ENCODE results near the gene SCIMP. TPM values are rescaled to one million over a fixed set of nuclear protein-coding genes. Genes with fewer than 3 reads are reported as not detected.

The SCIMP gene
- not detected in 2 replicates for polyA plus RNA-seq (2011; rRNA removed)
- not detected in 2 replicates for polyA minus RNA-seq (2011; rRNA and poly(A)+ RNA removed)

DNA sequence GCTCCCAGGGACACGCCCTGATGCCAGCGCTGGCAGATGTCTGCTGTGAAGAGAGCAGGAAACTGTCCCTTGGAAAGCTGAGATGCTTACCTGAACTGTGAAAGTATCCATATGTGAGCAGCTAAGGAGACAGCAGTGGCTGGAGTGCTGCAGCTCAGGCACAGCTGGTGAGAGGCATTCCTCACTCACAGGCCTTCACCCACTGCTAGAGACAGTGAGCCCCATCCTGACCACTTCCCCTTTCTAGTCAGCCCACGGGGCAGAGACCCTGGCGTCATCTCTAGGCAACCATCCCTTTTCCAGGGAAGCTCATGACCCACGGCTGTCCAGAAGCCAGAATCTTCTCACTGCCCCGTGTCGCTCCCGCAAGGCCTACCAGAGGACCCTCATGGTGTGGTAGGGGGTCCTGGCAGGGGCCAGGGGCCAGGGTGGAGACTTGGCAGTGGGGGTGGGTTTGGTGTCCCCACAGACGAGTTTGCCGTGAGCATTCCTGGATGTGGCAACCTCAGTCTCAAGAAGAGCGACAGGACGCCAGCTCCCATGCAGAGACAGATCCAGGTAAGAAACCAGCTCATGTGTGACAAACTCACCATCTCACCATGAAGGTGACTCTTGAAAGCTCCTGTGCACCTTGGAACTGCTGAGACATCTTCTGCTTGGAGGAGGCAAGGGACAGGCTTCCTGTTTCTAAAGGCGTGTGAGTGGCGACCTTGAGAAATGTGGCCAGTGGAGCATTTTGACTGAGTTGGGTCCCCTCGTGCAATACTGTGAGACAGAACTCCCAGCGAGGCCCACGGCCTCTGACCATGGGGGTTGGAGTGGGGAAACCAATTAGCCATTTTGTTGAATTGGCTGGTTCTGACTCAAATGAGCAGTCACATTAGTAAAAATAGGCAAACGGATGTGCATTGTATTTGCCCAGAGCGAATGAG, at the start of gene SCIMP:
Gene SCIMP, minus strand, starts transcription at position 216 of the 932 bp plus-strand sequence. Its CDS starts 105 bp downstream, at position 111.
- ChIA-PET CTCF (interaction anchor here (1.0 to 1.6 kb wide), 2 partner anchors 15 to 38 kb away, joined by 3 to 6 read pairs; no protein-coding TSS in a partner anchor), POLR2A (no interaction called here)
- Histone ChIP-seq H3K36me3 (ENCODE audit: control insufficient read depth, insufficient read depth, low read length) (peaks cover 2% of the 10 kb centered on the region; the same call in 1 of the 2 replicates), H3K4me3 (ENCODE audit: low read depth, low read length) (no peak within 1 kb of the TSS), H3K27me3 (ENCODE audit: control insufficient read depth, insufficient read depth, low read length) (no peaks in the 10 kb centered on the region)
- TF ChIP-seq, protein P1, sequence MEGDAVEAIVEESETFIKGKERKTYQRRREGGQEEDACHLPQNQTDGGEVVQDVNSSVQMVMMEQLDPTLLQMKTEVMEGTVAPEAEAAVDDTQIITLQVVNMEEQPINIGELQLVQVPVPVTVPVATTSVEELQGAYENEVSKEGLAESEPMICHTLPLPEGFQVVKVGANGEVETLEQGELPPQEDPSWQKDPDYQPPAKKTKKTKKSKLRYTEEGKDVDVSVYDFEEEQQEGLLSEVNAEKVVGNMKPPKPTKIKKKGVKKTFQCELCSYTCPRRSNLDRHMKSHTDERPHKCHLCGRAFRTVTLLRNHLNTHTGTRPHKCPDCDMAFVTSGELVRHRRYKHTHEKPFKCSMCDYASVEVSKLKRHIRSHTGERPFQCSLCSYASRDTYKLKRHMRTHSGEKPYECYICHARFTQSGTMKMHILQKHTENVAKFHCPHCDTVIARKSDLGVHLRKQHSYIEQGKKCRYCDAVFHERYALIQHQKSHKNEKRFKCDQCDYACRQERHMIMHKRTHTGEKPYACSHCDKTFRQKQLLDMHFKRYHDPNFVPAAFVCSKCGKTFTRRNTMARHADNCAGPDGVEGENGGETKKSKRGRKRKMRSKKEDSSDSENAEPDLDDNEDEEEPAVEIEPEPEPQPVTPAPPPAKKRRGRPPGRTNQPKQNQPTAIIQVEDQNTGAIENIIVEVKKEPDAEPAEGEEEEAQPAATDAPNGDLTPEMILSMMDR (IDR thresholded peaks at IDR 0.05; ENCODE audit: insufficient read depth, low read depth, low read length) = no peak
- no peak for DNase-seq (ENCODE audit: low read depth)

DNA sequence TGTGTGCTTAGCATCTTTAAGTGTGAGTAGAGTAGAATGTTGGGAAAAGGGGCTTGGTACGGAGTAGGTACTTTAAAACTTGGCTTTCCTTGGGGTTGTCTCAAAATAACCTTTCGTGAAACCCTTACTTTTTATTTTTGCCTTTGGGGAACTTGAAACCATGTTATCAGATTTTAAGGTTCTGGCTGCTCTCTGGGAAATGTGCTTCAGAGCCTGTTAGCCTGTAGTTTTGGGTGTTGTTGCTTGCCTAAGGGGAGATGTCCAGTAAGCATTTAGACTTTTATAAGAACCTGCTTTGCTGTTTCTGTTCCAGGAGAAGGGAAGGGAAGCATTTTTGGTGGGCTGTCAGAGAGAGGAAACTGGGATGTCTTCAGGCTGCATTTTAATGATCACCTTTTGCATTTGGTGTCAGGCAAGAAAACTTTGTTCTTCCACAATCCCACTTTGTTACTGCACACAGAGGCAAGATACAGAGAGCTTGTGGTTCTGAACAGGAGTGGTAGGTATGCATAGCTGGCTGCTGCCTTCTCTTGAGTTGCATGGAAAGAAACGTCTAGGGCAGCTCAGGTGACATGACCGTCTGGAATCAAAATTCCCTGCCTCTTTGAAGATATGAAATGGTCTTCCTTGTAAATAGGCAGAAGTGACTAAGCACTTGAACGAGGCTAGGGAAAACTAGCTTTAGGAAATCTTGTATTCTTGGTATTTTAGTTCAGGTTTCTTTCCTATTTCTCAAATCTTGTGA, 49.1 kb upstream of the SCIMP start:
- TF ChIP-seq, protein P1 (IDR thresholded peaks at IDR 0.05; ENCODE audit: insufficient read depth, low read depth, low read length) = no peak
- ChIA-PET CTCF (interaction anchor here (0.8 to 1.3 kb wide), 2 partner anchors 10 to 155 kb away, joined by 3 to 4 read pairs; partner anchors contain the start of gene C1QBP), POLR2A (no interaction called here)
- Histone ChIP-seq H3K27me3 (ENCODE audit: control insufficient read depth, insufficient read depth, low read length) (no peaks in the 10 kb centered on the region), H3K36me3 (ENCODE audit: control insufficient read depth, insufficient read depth, low read length) (no peaks in the 10 kb centered on the region), H3K4me3 (ENCODE audit: low read depth, low read length) (no peak overlapping the region)
- no peak for DNase-seq (ENCODE audit: low read depth)

DNA sequence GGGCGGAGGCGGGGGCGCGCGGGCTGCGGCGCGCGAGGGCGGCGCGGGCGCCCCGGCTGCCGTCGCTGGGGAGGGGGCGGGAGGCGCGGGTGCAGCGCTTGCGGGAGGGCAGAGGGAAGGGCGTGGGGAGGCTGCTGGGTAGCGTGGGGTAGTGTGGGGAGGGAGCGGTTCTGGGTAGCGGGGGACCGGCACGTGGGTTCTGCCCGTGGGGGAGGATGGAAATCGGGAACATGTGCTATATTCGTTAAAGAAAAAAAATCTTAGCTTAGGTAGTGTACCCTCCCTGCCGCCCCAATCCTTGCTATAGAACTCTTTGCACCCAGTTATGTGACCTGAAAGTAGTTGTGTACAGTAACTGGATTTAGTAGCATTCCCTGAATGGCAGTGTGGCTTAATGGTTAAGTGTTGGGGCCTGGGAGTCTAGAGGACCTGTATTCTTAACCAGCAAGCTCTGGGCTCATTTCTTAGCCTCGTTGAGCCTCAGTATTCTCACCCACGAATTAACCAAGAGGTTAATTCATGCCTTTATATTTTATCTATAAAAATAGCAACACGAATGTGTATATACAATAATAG, 48.1 kb upstream of the SCIMP start:
- CTCF ChIA-PET = interaction anchor here (0.8 to 1.3 kb wide), 2 partner anchors 9 to 156 kb away, joined by 3 to 4 read pairs; partner anchors contain the start of gene C1QBP
- H3K27me3 ChIP-seq (ENCODE audit: control insufficient read depth, insufficient read depth, low read length) = no peaks in the 10 kb centered on the region
- TF ChIP-seq, protein P1 (IDR thresholded peaks at IDR 0.05; ENCODE audit: insufficient read depth, low read depth, low read length) = no peak
- DNase-seq (ENCODE audit: low read depth) = no peak
- POLR2A ChIA-PET = no interaction called here
- H3K36me3 ChIP-seq (ENCODE audit: control insufficient read depth, insufficient read depth, low read length) = no peaks in the 10 kb centered on the region
- peak overlapping the region; percentile 52 for H3K4me3 ChIP-seq (ENCODE audit: low read depth, low read length)

DNA sequence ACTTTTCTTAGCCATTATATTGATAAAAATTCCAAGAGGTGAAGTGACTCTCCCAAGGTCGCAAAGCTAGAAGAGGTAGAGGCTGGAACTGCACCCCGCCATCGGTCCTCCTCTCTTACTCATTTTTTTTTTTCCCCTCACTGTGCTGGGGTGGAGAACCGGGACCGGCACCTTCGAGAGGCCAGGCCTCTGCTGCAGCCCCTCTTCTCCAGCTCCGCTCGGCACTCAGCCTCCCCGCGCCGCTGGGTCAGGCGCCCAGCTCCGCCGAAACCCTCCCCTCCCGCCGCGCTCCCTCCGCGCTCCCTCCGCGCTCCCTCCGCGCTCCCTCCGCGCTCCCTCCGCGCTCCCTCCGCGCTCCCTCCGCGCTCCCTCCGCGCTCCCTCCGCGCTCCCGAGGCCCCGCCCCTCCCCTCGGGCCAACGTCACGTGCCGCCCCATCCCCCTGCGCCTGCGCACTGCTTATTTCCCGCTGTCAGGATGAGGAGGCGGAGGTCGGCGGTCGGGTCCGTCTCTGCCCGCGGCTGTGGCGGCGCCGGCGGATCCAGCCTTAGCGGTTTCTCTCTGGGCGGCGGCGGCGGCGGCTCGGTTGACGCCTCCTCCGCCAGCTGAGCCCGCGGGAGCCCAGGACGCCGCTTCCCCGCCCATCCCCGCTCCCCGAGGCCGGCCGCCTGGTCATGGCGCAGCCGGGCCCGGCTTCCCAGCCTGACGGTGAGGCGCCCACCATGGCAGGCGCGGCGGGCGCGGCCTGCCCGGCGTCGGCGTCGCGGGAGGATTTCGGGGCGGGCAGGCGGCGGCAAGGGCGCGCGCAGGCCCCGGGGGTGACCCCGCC, 47.4 kb upstream of the SCIMP start, which contains the start of gene RABEP1:
Gene RABEP1, plus strand, starts transcription at position 471 of the 828 bp plus-strand sequence. Its CDS starts 203 bp downstream, at position 674.
- CTCF ChIA-PET = interaction anchor here (0.7 to 1.4 kb wide), 4 partner anchors 10 to 157 kb away, joined by 3 to 4 read pairs (median 4); partner anchors contain the start of gene C1QBP
- TF ChIP-seq, protein P1 (IDR thresholded peaks at IDR 0.05; ENCODE audit: insufficient read depth, low read depth, low read length) = 0 out of 2 replicates have a peak, but pooled peaks have one; percentile 18
- Histone ChIP-seq H3K36me3 (ENCODE audit: control insufficient read depth, insufficient read depth, low read length) (no peaks in the 10 kb centered on the region), H3K27me3 (ENCODE audit: control insufficient read depth, insufficient read depth, low read length) (no peaks in the 10 kb centered on the region; the same call in 1 of the 2 replicates), H3K4me3 (ENCODE audit: low read depth, low read length) (peak within 1 kb of the TSS; percentile 52)
- DNase-seq (ENCODE audit: low read depth) = no peak
- POLR2A ChIA-PET = interaction anchor here (0.6 kb wide), 1 partner anchor 125 kb away, joined by 3 read pairs; no protein-coding TSS in a partner anchor

Measured in BJ (cell line).